Stimulated activated memory B cell treated with anti-CD40 and anti-IgM and Interleukin-4, amounts not matched to agents 10 μg/mL and 1 μg/mL and 100 μg/mL, for 72 hours (primary cell): ENCODE measurements around the gene BANF2.
"Not testable (repeated sequence)": the region's sequence is repeated elsewhere in the genome, so short reads cannot be mapped to it uniquely, and the experiment has no call there.

Experiments used
- ATAC-seq: fragments of 150-1000 bp; cut with Tn5 transposase; 2 replicates; pipeline ENCODE4 v1.10.0; 2021
- H3K27ac Mint-ChIP-seq: one replicate; pipeline ENCODE4 v1.8.0; 2022; ENCODE audit warnings: mild to moderate bottlenecking, mixed read lengths
- H3K27me3 Mint-ChIP-seq: one replicate; pipeline ENCODE4 v1.8.0; 2022; ENCODE audit warnings: mixed read lengths
- H3K36me3 Mint-ChIP-seq: one replicate; pipeline ENCODE4 v1.8.0; 2022; ENCODE audit warnings: mixed read lengths
- H3K4me1 Mint-ChIP-seq: one replicate; pipeline ENCODE4 v1.8.0; 2022; ENCODE audit warnings: mixed read lengths
- H3K4me3 Mint-ChIP-seq: one replicate; pipeline ENCODE4 v1.8.0; 2022; ENCODE audit warnings: mild to moderate bottlenecking, moderate library complexity, mixed read lengths
- H3K9me3 Mint-ChIP-seq: one replicate; pipeline ENCODE4 v1.8.0; 2022; ENCODE audit warnings: mixed read lengths

The BANF2 gene

DNA sequence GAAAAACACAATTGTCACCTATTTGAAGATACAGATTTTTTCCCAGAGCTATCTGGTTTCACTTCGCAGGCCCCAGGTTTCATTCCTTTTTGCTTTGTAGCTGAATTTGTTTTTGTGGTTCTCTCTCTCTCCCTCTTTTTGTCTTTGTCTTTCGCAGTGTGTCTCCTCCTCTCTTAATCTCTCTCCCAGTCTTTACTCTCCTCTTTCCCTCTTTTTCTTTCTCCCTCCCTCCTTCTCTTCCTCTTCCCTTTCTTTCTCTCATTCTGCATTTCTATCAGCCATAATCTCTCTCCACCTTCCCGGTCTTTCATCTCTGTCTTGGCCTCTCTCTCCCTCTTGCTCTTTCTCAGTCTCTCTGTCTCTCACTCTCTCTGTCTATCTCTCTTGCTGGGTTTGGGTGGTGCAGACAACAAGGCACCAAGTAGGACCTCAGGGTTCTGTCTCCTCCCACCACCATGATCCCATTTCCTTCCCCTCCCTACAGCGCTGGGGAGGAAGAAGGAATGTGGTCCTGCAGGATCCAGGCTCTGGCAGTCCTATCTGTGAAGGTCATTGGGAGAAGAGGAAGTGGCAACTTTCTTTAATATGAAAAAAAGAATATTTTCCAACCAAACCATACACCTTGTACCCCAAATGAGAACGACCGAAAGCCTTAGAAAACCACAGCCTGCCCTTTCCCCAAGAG is 63.2 kb downstream of the BANF2 start:
- H3K27ac Mint-ChIP-seq: no peak overlapping the region
- H3K9me3 Mint-ChIP-seq: peaks cover 5% of the 10 kb centered on the region
- no peak overlapping the region for H3K4me3 Mint-ChIP-seq
- H3K4me1 Mint-ChIP-seq: peaks cover 7% of the 10 kb centered on the region
- peaks cover 10% of the 10 kb centered on the region for H3K36me3 Mint-ChIP-seq
- H3K27me3 Mint-ChIP-seq: peaks cover 21% of the 10 kb centered on the region
- ATAC-seq: no peak

DNA sequence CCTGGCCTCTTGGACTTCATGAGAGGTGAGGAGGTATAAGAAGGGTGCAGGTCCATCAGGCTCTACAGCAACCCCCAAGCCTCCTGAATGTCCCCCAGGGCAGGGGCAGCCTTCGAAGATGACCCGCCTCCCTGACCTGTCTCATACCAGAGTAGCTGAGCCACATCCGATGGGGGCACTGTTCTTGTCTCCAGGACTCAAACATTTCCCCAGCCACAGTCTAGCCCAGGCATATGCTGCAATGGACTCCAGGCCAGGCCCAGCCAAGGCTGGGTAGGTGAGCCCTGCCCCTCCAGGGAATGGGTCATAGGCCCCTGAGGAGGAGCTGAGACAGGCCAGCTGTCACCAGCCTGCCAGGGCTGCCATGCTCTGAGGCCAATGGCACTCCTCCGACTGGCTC is 65.3 kb downstream of the BANF2 start:
- Mint-ChIP-seq H3K4me1 (peaks cover 13% of the 10 kb centered on the region), H3K9me3 (no peaks in the 10 kb centered on the region), H3K4me3 (no peak overlapping the region), H3K36me3 (peaks cover 6% of the 10 kb centered on the region), H3K27me3 (peaks cover 21% of the 10 kb centered on the region), H3K27ac (no peak overlapping the region)
- ATAC-seq: no peak

DNA sequence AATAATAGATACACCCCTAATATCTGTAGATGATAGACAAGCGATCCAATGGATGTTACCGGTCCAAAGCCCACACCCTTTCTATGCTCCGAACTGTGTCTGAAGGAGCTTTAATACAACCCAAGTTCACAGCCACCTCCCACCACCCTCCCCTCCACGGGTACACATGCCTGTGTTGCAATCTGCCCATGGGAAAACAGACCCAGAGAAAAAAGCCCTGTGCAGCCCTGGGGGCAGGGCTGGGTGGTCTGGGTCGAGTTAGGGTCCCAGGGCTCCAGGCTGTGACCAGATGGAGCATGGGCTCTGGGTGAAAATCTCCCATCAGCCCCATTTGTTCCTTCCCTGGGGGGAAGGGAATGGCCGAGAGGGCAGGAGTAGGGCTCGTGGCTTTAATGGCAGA is 65.8 kb downstream of the BANF2 start:
- Mint-ChIP-seq H3K4me1 (peaks cover 13% of the 10 kb centered on the region), H3K36me3 (peaks cover 6% of the 10 kb centered on the region), H3K9me3 (no peaks in the 10 kb centered on the region), H3K27me3 (peaks cover 21% of the 10 kb centered on the region), H3K4me3 (no peak overlapping the region), H3K27ac (no peak overlapping the region)
- no peak for ATAC-seq

DNA sequence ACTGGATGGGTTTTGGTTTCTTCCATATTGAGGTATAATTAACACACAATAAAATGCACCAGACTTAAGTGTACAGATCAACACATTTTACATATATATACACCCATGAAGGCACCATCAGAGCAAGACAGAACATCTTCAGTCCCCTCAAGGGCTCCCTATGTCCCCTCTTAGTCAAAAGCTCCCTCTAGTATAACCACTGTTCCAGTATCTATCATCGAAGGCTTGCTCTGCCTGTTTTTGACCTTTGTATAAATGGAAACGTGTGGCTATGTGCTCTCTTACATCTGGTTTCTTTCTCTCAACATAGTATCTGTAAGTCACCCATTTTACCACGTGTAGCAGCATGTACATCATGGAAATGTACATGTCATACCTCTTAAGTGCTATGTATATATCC is 66.5 kb downstream of the BANF2 start:
- Mint-ChIP-seq H3K27me3 (peaks cover 21% of the 10 kb centered on the region), H3K4me3 (no peak overlapping the region), H3K36me3 (peaks cover 6% of the 10 kb centered on the region), H3K9me3 (no peaks in the 10 kb centered on the region), H3K4me1 (peaks cover 13% of the 10 kb centered on the region), H3K27ac (no peak overlapping the region)
- peak; percentile 24 for ATAC-seq

DNA sequence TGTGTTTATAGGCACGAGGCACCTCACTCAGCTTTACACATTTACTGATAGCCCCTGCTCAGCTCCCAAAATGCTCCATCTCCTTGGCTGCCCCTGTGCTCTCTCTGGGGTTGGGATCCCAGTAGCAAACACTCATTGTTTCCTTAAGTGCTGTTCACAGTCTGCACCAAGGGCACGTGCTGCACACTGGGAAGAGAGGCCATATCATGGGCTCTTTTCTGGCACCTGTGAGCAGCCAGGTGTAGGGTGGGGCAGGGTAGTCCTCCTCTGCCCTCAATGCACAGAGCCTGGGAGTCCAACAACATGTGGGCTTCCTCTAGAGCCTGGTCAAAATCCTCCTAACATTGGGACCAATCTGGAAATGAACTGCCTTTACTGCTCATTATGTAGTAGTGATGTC is 67.9 kb downstream of the BANF2 start:
- H3K4me3 Mint-ChIP-seq: no peak overlapping the region
- peaks cover 13% of the 10 kb centered on the region for H3K4me1 Mint-ChIP-seq
- no peaks in the 10 kb centered on the region for H3K9me3 Mint-ChIP-seq
- no peak overlapping the region for H3K27ac Mint-ChIP-seq
- H3K36me3 Mint-ChIP-seq: peaks cover 6% of the 10 kb centered on the region
- ATAC-seq: no peak
- H3K27me3 Mint-ChIP-seq: peaks cover 19% of the 10 kb centered on the region

DNA sequence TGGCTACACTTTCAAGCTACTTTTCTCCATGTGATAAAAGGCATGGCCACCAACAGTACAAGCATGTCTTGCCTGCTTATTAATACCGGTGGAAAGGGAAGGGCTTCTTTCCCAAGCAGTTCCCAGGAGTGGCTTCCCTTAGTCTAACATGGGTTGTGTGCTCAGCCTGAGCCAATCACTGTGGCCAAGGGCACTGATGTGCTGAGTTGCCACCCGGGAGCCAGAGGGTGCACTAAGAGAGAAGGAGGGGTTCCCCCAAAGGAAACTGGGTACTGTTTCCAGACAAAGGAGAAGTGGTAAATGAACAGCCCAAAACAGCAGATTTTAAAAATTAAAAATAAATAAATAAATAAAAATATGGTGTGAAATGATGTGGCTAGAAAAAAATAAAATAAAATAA is 68.5 kb downstream of the BANF2 start:
- Mint-ChIP-seq H3K4me1 (peaks cover 7% of the 10 kb centered on the region), H3K27me3 (peaks cover 13% of the 10 kb centered on the region), H3K4me3 (no peak overlapping the region), H3K9me3 (no peaks in the 10 kb centered on the region), H3K36me3 (peaks cover under 1% of the 10 kb centered on the region), H3K27ac (no peak overlapping the region)
- no peak for ATAC-seq

DNA sequence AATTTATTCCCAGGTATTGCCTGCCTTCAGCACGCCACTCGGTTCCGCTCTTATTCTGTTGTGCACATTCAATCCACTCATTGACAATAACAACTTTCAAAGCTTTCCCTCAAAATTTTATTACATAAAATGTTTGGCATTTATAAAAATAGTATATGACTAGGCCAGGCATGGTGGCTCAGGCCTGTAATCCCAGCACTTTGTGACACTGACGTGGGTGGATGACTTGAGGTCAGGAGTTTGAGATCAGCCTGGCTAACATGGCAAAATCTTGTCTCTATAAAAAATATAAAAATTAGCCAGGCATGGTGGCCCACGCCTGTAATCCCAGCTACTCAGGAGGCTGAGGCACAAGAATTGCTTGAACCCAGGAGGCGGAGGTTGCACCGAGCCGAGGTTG is 70.0 kb downstream of the BANF2 start:
- not testable (repeated sequence) for H3K4me3 Mint-ChIP-seq, H3K36me3 Mint-ChIP-seq, H3K4me1 Mint-ChIP-seq, H3K9me3 Mint-ChIP-seq, ATAC-seq, H3K27ac Mint-ChIP-seq
- H3K27me3 Mint-ChIP-seq: peaks cover 10% of the 10 kb centered on the region

DNA sequence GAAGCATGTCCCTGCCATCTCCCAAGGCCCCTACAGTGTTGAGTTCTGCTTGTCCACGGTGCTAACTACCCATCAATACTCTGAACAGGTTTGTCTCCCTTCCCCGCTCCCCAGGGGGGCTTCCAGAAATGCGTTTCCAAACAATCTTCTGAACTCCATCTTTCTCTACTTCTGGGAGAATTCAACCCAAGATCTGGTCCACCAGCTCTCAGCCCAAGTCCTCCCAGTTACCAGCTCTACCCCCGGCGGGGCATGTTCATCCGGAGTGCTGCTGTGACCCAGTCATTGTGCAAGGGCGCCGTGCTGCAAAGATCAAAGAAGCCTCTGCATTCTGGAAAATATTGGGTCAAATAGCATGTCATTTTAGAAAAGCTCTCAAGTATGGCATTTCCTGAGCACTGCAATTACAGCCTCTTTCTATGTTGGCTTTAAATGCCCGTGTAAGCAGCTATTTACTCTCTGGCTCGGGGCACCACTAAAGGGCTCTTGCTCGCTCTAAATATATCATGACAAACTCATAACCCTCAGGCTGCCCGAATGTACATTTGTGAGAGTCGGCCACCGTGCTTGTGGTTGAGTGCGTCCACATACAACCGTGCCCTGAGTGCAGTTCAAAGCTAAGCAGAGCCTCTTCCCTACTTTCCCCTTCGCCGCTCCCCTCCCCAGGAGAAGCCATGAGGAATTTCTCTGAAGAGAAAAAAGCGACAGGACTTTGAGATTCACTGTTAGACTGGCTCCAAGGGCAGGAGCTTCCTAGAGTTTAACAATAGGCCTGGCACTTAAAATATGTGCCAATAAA is 71.6 kb downstream of the BANF2 start:
- Mint-ChIP-seq H3K27me3 (peaks cover 14% of the 10 kb centered on the region), H3K36me3 (no peaks in the 10 kb centered on the region), H3K27ac (no peak overlapping the region), H3K9me3 (no peaks in the 10 kb centered on the region), H3K4me1 (peaks cover 6% of the 10 kb centered on the region), H3K4me3 (no peak overlapping the region)
- no peak for ATAC-seq

DNA sequence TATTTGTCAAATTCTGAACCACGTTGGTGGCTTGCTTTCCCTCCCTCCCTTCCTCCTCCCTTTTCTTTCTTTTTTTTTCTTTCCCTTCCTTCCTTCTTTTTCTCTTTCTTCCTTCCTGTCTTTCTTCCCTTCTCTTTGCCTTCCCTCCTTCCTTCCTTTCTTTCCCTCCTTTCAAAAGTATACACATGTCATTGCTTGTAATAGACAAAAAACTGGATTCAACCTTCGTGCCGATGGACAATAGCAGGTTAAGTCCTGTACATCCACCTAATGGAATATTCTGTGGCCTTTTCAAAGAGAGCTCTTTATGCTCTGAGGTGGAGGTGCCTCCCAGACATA is 72.2 kb downstream of the BANF2 start:
- Mint-ChIP-seq H3K27me3 (peaks cover 14% of the 10 kb centered on the region), H3K27ac (no peak overlapping the region), H3K36me3 (no peaks in the 10 kb centered on the region), H3K9me3 (no peaks in the 10 kb centered on the region), H3K4me3 (no peak overlapping the region), H3K4me1 (peaks cover 6% of the 10 kb centered on the region)
- ATAC-seq: no peak

DNA sequence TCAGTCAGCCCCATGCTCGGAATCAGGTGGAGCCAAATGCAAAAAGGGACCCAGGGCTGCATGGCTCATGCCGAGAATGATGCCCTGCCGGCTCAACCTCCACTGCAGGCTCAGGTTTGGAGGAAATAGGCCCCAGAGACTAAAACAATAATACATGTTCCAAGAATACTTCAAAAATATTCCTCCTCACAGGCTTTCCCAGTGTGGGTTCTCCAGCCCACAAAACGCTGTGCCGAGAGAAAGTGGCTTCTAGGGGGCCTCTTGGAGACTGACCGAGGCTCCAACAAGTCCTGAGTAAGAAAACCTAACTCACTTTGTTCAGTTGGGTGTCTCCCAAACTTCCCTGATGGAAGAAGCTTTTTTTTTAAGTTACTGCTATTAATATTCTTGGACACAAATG is 73.9 kb downstream of the BANF2 start:
- H3K4me3 Mint-ChIP-seq: no peak overlapping the region
- no peak for ATAC-seq

DNA sequence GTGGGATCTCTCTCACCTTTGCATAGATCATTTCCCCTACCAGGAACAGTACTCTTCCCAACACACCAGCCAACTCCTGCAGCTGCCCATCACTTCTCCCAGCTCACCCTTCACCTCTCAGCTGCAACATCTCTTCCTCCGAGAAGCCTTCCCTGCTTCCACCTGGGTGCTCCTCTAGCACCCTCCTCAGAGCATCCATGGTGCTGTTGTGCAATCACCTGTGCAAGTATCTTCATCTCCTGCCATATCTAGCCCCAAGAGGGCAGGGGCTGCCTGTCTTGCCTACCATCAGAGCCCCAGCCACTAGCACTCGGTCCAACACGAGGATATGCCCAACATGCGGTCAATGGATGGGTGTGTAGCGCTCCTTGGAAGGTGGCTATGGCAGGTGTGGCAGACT is 75.8 kb downstream of the BANF2 start:
- Mint-ChIP-seq H3K27ac (no peak overlapping the region), H3K36me3 (no peaks in the 10 kb centered on the region), H3K4me3 (no peak overlapping the region), H3K4me1 (no peaks in the 10 kb centered on the region), H3K9me3 (no peaks in the 10 kb centered on the region), H3K27me3 (peaks cover 14% of the 10 kb centered on the region)
- ATAC-seq: no peak

More for the DNA sequence above, 73.9 kb downstream of the BANF2 start:
- H3K27me3 Mint-ChIP-seq: peaks cover 14% of the 10 kb centered on the region
- H3K4me1 Mint-ChIP-seq: no peaks in the 10 kb centered on the region
- no peak overlapping the region for H3K27ac Mint-ChIP-seq
- H3K36me3 Mint-ChIP-seq: no peaks in the 10 kb centered on the region
- no peaks in the 10 kb centered on the region for H3K9me3 Mint-ChIP-seq

DNA sequence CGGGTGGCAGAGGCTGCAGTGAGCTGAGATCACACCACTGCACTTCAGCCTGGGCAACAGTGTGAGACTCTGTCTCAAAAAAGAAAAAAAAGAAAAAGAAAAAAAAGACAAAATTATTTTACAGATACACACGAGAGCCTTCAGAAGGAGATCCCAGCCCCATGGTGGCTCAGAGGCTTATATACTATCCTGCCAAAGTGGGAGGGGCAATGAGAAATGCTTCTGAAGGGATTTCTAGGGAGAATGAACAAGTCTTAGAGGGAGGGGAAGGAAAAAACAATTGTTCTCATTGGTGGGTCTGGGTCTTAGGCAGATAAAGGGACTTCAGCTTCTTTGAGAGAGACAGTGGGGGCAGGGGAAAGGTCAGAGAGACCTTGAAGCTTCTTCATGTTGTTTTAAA is 76.8 kb downstream of the BANF2 start:
- Mint-ChIP-seq H3K9me3 (no peaks in the 10 kb centered on the region), H3K27ac (no peak overlapping the region), H3K4me3 (no peak overlapping the region), H3K27me3 (peaks cover 14% of the 10 kb centered on the region), H3K4me1 (no peaks in the 10 kb centered on the region), H3K36me3 (no peaks in the 10 kb centered on the region)
- ATAC-seq: no peak

DNA sequence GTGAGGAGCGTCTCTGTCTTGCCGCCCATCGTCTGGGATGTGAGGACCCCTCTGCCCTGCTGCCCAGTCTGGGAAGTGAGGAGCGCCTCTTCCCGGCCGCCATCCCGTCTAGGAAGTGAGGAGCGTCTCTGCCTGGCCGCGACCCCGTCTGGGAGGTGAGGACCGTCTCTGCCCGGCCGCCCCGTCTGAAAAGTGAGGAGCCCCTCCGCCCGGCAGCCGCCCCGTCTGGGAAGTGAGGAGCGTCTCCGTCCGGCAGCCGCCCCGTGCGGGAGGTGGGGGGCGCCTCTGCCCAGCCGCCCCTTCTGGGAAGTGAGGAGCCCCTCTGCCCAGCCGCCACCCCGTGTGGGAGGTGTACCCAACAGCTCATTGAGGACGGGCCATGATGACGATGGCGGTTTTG is 79.2 kb downstream of the BANF2 start:
- H3K36me3 Mint-ChIP-seq, H3K4me1 Mint-ChIP-seq, H3K4me3 Mint-ChIP-seq, ATAC-seq, H3K9me3 Mint-ChIP-seq, H3K27ac Mint-ChIP-seq: not testable (repeated sequence)
- H3K27me3 Mint-ChIP-seq: peaks cover 14% of the 10 kb centered on the region

DNA sequence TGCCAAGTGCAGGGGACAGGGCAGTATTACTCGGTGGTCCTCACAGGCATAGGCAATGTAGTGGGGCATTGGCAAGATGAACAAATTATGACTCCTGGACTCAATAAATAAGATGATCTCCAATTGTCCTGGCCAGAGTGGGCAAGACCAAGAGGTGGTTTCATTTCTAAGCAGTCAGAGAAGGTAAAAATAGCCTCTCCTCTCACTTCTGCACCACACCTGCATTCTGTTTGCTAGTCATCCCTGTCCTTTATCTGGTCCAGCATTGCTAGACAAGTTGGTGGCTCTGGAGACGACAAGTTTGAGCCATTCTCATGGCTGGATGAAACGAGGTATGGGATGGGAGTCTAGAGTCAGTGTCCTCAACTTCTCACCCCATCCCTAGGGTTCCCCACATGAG is 83.0 kb downstream of the BANF2 start:
- Mint-ChIP-seq H3K27ac (no peak overlapping the region), H3K27me3 (no peaks in the 10 kb centered on the region), H3K36me3 (no peaks in the 10 kb centered on the region), H3K4me1 (peaks cover 7% of the 10 kb centered on the region), H3K4me3 (no peak overlapping the region), H3K9me3 (no peaks in the 10 kb centered on the region)
- no peak for ATAC-seq

DNA sequence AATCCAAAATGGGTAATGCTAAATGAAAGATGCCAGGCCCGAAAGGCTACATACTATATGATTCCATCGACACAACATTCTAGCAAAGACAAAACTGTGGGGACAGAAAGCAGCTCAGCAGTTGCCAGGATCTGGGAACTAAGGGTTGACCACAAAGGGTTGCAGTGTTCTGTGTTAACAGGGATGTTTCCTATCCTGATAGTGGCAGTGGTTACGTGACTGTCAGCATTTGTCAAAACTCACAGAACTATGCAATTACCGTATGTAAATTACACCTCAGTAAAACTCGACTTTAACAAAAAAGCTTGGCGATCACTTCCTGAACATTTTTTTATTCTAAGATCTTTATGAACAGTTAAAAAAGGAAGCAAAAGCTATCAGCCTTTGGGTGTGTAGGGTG is 83.9 kb downstream of the BANF2 start:
- H3K36me3 Mint-ChIP-seq: no peaks in the 10 kb centered on the region
- no peak overlapping the region for H3K4me3 Mint-ChIP-seq
- peaks cover 7% of the 10 kb centered on the region for H3K4me1 Mint-ChIP-seq
- no peaks in the 10 kb centered on the region for H3K9me3 Mint-ChIP-seq
- ATAC-seq: no peak
- H3K27ac Mint-ChIP-seq: no peak overlapping the region
- no peaks in the 10 kb centered on the region for H3K27me3 Mint-ChIP-seq

DNA sequence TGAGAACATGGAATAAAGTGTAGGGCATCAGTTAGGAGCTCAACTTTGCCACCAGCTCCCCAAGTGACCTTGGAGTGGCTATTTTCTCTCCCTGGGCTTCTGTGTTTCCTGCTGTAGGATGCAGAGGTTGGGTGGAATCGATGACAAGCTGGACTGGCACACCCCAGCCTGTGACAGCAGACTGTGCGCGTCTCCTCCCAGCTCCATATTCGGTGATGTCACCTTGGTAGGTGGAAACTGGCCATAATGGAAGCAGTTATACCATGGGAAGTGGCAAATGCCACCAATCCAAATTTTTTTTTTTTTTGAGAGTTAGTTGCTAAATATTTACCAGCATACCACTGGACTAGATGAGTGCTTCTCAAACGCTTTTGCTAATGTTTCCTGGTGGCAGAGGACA is 85.2 kb downstream of the BANF2 start:
- H3K36me3 Mint-ChIP-seq: no peaks in the 10 kb centered on the region
- H3K4me1 Mint-ChIP-seq: peaks cover 7% of the 10 kb centered on the region
- no peak overlapping the region for H3K4me3 Mint-ChIP-seq
- H3K27ac Mint-ChIP-seq: no peak overlapping the region
- H3K27me3 Mint-ChIP-seq: no peaks in the 10 kb centered on the region
- no peaks in the 10 kb centered on the region for H3K9me3 Mint-ChIP-seq
- no peak for ATAC-seq
